GDM1 (cell line): Measurements from ENCODE around the gene P2RY10.
A peak's percentile ranks its signal among the peaks of the same experiment; 100 is the strongest.
"Not testable (repeated sequence)": the region's sequence is repeated elsewhere in the genome, so short reads cannot be mapped to it uniquely, and the experiment has no call there.

Experiments
- DNase-seq: peaks from one replicate; lab custom pipeline; 2025; lab: John Stamatoyannopoulos, UW

Gene P2RY10

GRCh38 chrX:78945186-78945912 lies at the start of gene P2RY10:
P2RY10 (plus strand) TSS chrX:78945391; CDS start chrX:78960521, 15,130 bp downstream.
- DNase-seq: peak; percentile 32

DNA sequence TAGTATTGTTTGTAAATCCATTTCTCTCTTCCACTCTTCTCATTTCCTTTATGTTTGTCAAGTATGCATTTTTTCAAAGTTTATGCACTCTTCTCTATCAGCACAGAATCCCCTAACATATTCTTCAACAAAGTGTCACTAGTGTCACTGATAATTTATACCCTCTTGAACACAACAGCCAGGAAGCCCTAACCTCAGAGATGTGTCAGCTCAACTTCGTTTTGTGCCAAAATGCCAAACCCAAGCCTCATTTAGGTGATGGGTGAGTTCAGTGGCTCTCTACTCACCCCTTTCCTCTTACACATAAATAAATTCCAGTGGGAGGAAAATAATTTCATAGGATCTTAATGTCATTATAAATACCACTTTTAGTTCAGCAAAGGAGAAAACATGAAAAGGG lies 22.4 kb upstream of the P2RY10 start:
- peak; percentile 20 for DNase-seq

GRCh38 chrX:78923198-78924015 lies 21.8 kb upstream of the P2RY10 start:
- no peak for DNase-seq

GRCh38 chrX:78931814-78932213 lies 13.4 kb upstream of the P2RY10 start:
- DNase-seq: no peak

DNA sequence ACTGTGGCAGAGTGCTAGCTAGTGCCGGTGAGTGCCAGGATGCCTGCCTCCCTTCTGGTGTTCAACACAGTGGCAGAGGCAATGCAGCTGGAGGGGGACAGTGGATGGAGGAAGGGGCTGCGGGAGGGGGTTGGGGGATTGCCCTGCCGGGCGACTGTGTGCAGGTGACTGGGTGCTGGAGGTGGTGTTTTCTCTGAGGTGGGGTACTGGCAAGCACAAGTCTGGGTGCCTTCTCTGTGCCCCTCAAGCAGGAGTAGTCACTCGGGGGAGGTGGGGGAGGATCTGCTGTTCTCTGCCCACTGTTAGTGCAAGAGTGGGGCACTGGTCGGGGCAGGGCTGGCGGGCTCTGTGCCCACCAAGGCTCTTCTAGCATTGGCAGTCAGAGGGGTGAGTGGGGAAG lies 10.3 kb upstream of the P2RY10 start:
- DNase-seq: no peak

DNA sequence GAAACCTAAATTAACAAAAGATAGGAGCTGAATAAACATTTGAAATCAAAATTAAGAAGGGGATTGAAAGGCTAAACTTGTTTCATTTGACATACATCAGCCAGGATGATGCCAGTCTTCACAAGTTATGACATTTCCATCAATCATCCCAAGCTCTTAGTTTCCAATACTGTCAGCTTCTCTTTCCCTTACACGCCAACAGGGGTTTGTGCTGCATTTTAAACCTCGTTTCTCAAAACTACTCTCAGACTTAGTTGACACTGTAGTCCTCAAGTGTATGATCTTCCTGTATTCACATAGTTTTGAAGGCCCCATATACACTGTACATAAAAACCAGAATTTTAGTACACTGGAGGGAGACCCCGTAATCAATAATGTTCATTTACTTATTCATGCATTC lies 840 bp upstream of the P2RY10 start:
- DNase-seq: no peak

DNA sequence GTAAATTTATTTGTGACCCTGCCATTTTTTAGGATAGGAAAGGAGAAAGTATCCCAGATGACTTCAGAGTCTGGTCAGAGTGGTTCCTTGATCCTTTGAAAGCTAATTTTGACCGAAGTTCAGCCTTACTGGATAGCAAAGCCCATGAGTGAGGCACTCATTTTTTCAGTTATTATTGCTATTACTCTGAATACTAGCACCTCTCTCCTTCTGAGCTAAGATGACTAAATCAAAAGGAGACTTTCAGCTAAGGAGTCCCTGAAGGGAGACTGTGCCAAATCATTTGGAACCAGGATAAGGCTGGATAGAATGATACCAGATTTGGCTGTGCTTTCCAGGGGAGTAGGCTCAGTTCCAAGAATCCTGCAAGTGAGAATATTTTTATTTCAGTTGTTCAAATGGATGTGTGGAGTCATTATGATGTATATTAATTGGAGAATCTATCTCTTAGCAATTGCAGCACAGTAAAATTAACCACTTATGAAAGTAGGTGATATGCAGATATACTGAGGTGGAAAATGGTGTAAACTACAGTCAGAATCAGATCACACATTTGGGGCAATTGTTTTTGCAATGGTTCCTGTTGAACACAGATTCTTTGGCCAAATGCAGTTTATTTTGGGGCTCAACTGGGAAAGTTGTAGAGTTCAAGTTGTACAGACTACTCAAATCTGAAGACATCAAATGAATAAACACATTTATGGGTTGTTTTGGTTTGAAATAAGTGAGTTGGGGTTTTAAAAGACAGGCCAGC lies 1.2 kb downstream of the P2RY10 start:
- no peak for DNase-seq

- DNase-seq: no peak
These were observed 5.0 kb downstream of the P2RY10 start for GRCh38 chrX:78950009-78950835.

- DNase-seq: no peak
These were observed 12.0 kb downstream of the P2RY10 start for GRCh38 chrX:78957049-78957767.

- no peak for DNase-seq
These were observed 12.6 kb downstream of the P2RY10 start for GRCh38 chrX:78957768-78958130.

DNA sequence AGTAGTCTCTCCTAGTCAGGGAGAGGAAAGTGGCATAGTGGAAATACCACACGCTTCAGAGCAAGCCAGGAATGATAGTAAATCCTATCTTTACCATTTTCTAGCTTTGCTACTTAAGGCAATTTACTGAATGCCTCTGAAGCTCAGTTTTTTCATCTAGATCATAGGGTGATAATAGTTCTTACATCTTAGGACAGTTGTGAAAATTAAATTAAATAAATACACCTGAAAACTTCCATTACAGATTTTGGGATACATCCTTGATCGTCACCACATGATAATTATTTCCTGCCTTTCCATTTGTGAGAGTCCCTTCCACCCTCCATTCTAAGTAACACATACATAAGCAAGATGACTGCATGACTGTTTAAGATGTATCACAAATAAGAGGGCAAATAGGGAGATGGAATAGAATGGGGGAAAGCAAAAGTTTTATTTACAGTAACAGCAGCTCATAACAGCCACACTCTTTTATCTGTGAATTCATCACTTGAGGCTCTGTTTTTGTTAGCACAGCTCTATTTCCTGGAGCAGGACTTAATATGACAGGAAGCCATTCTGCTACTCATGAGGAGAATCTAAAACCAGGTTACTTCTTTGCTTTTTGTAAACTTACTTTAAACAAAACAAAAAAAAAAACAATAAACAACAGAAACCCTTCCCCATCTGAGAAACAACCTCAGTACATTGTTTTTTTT lies 13.4 kb downstream of the P2RY10 start:
- no peak for DNase-seq

DNA sequence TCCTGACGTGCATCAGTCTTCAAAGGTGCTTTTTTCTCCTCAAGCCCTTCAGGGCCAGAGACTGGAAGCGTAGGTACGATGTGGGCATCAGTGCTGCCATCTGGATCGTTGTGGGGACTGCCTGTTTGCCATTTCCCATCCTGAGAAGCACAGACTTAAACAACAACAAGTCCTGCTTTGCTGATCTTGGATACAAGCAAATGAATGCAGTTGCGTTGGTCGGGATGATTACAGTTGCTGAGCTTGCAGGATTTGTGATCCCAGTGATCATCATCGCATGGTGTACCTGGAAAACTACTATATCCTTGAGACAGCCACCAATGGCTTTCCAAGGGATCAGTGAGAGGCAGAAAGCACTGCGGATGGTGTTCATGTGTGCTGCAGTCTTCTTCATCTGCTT lies 15.7 kb downstream of the P2RY10 start:
- DNase-seq: no peak

GRCh38 chrX:78964598-78964997 lies 19.4 kb downstream of the P2RY10 start:
- DNase-seq: no peak

DNA sequence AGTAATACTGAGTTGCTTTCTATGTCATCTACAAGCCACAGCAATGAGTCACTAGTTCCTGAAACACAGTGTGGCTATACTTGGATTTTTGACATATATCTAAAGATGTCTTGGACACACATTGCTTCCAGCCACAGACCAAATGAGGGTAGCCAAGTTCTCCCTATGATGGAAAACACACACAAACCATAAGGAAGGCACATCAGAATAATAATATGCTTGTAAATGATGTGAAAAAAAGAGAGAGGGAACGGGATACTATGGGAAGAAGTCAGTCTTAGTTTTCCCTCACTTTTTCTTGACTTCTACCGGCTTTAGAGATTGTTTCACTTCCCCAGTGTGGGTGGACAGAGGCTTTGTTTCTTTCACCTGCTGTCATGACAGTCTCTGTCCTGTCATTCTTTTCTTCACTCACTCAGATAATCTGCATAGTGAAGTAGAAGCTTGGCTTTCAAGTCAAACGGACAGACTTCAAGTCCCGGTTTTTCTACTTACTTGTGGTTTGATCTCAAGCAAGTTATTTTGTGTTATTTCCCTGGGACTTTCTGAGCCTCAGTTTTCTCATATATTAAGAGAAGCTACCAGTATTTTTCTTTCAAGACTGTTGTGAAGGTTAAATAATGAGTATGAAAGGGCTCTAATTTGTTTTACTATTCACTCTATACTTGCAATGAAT lies 34.7 kb downstream of the P2RY10 start:
- DNase-seq: peak; percentile 18

DNA sequence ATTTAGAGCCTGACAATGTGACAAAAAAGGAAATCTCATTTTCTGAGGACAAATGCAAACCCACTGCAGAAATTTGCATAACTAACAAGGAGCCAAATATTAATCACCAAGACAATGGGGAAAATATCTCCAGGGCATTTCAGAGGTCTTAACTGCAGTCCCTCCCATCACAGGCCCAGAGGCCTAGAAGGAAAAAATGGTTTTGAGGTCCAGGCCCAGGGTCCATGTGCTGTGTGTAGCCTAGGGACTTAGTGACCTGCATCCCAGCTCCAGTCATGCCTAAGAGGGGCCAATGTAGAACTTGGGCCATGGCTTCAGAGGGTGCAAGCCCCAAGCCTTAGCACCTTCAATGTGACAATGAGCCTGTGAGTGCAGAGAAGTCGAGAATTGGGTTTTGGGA lies 44.2 kb downstream of the P2RY10 start:
- DNase-seq: no peak

GRCh38 chrX:78997870-78998558 lies 52.8 kb downstream of the P2RY10 start:
- no peak for DNase-seq

GRCh38 chrX:79007540-79007939 lies 62.3 kb downstream of the P2RY10 start:
- not testable (repeated sequence) for DNase-seq
